ENCODE data around the gene HNRNPAB.
"Not testable (repeated sequence)": the region's sequence is repeated elsewhere in the genome, so short reads cannot be mapped to it uniquely, and the experiment has no call there.

HNRNPAB gene

GRCh38 chr5:178230879-178231538 is 26.7 kb downstream of the HNRNPAB start:
- peak; percentile 72 for DNase-seq (ENCODE audit: low spot score)

- no peak for DNase-seq (ENCODE audit: low spot score)
These were observed 27.3 kb downstream of the HNRNPAB start for GRCh38 chr5:178231539-178232123.

- peak; percentile 76 for DNase-seq (ENCODE audit: low spot score)
These were observed 28.0 kb downstream of the HNRNPAB start, which contains the start of gene PHYKPL for GRCh38 chr5:178232124-178232919. PHYKPL (minus strand) TSS chr5:178232802; CDS start chr5:178232550, 252 bp downstream.

- DNase-seq (ENCODE audit: low spot score): no peak
These were observed 28.6 kb downstream of the HNRNPAB start for GRCh38 chr5:178232920-178233429.

- DNase-seq (ENCODE audit: low spot score): no peak
These were observed 29.9 kb downstream of the HNRNPAB start for GRCh38 chr5:178234121-178234749.

- peak; percentile 67 for DNase-seq (ENCODE audit: low spot score)
These were observed 30.6 kb downstream of the HNRNPAB start for GRCh38 chr5:178234750-178235587.

- no peak for DNase-seq (ENCODE audit: low spot score)
These were observed 31.2 kb downstream of the HNRNPAB start for GRCh38 chr5:178235588-178235974.

- DNase-seq (ENCODE audit: low spot score): no peak
These were observed 31.8 kb downstream of the HNRNPAB start for GRCh38 chr5:178236126-178236525.

- DNase-seq (ENCODE audit: low spot score): no peak
These were observed 32.3 kb downstream of the HNRNPAB start for GRCh38 chr5:178236679-178237078.

GRCh38 chr5:178237431-178238312 is 33.3 kb downstream of the HNRNPAB start:
- no peak for DNase-seq (ENCODE audit: low spot score)

- DNase-seq (ENCODE audit: low spot score): no peak
These were observed 33.9 kb downstream of the HNRNPAB start for GRCh38 chr5:178238313-178238635.

- DNase-seq (ENCODE audit: low spot score): no peak
These were observed 34.6 kb downstream of the HNRNPAB start for GRCh38 chr5:178238711-178239592.

GRCh38 chr5:178239626-178240301 is 35.4 kb downstream of the HNRNPAB start:
- not testable (repeated sequence) for DNase-seq (ENCODE audit: low spot score)

- no peak for DNase-seq (ENCODE audit: low spot score)
These were observed 36.0 kb downstream of the HNRNPAB start for GRCh38 chr5:178240341-178240741.

- DNase-seq (ENCODE audit: low spot score): no peak
These were observed 36.4 kb downstream of the HNRNPAB start for GRCh38 chr5:178240766-178241165.

- no peak for DNase-seq (ENCODE audit: low spot score)
These were observed 36.9 kb downstream of the HNRNPAB start for GRCh38 chr5:178241231-178241663.

- no peak for DNase-seq (ENCODE audit: low spot score)
These were observed 37.4 kb downstream of the HNRNPAB start for GRCh38 chr5:178241688-178242231.

GRCh38 chr5:178242416-178242815 is 38.1 kb downstream of the HNRNPAB start:
- no peak for DNase-seq (ENCODE audit: low spot score)

GRCh38 chr5:178244576-178244975 is 40.2 kb downstream of the HNRNPAB start:
- no peak for DNase-seq (ENCODE audit: low spot score)

All from RKO (cell line).